GM12864 (cell line): ENCODE data around the gene TSC22D3.
"Not testable (repeated sequence)": the region's sequence is repeated elsewhere in the genome, so short reads cannot be mapped to it uniquely, and the experiment has no call there.

Experiments
- DNase-seq: peaks from one replicate; pipeline ENCODE4 v3.0.0-alpha.2; 2011; ENCODE audit warnings: low read depth
- H3K4me3 ChIP-seq: 2 replicates; pipeline ENCODE4 v1.5.1; 2011; ENCODE audit warnings: mild to moderate bottlenecking, low read depth, low read length, control low read depth
- TF ChIP-seq, protein P1 (sequence below): IDR thresholded peaks from 2 replicates; pipeline ENCODE4 v1.5.1; 2011; ENCODE audit warnings: low read depth, mild to moderate bottlenecking, moderate library complexity, low read length, control low read depth, inconsistent platforms; ENCODE audit errors: missing control alignments

The TSC22D3 gene

DNA sequence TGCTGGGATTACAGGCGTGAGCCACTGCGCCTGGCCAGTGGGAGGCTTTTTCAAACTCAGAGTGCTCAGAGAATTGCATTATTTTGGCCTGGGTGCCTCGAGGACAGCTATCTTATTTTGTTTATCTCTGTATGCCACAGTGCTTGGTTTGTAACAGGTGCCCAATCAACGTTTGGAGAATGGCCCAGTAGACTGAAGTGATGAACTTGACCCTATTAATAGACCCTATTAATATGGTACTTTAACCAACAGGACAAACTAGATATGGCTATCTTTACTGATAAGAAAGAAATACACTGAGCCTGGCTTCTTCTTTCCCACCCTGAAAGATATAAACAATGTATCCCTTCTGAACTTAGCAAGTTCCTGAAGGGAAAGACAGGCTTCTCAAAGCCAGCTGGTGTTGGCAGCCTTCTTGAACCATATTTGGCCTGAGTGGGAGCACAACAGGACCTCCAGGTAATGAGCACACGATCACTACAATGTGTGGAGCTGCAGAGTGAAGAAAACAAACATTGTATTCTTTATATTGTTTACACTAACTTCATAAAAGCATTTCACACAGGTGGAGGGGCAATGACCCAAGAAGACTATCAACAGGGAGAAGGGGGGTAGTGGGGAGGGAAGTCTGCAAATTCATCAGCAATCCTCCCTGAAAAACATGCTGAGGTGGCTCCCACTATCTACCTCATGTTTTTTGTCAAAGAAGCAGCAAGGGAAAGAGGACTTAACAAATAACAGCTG is 105.5 kb downstream of the TSC22D3 start:
- H3K4me3 ChIP-seq = no peak overlapping the region
- no peak for DNase-seq
- TF ChIP-seq, protein P1, sequence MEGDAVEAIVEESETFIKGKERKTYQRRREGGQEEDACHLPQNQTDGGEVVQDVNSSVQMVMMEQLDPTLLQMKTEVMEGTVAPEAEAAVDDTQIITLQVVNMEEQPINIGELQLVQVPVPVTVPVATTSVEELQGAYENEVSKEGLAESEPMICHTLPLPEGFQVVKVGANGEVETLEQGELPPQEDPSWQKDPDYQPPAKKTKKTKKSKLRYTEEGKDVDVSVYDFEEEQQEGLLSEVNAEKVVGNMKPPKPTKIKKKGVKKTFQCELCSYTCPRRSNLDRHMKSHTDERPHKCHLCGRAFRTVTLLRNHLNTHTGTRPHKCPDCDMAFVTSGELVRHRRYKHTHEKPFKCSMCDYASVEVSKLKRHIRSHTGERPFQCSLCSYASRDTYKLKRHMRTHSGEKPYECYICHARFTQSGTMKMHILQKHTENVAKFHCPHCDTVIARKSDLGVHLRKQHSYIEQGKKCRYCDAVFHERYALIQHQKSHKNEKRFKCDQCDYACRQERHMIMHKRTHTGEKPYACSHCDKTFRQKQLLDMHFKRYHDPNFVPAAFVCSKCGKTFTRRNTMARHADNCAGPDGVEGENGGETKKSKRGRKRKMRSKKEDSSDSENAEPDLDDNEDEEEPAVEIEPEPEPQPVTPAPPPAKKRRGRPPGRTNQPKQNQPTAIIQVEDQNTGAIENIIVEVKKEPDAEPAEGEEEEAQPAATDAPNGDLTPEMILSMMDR = no peak

- no peak overlapping the region for H3K4me3 ChIP-seq
- no peak for DNase-seq
- TF ChIP-seq, protein P1 = no peak
Observed at GRCh38 chrX:107669261-107669660, 106.3 kb downstream of the TSC22D3 start.

- not testable (repeated sequence) for DNase-seq, H3K4me3 ChIP-seq
Observed at GRCh38 chrX:107668710-107669109, 106.9 kb downstream of the TSC22D3 start.

GRCh38 chrX:107667426-107667825 is 108.2 kb downstream of the TSC22D3 start:
- TF ChIP-seq, protein P1 = no peak
- no peak overlapping the region for H3K4me3 ChIP-seq
- DNase-seq = no peak

GRCh38 chrX:107666931-107667330 is 108.7 kb downstream of the TSC22D3 start:
- DNase-seq = no peak

More at GRCh38 chrX:107666931-107667330, 108.7 kb downstream of the TSC22D3 start:
- H3K4me3 ChIP-seq = no peak overlapping the region
- TF ChIP-seq, protein P1 = no peak
